Right lobe of liver (tissue), 4 donors: ENCODE measurements around the gene HSPA1A.

ENCODE experiments used
- CTCF ChIP-seq, 4 donors: fragments of 200-600 bp in 3 of 4; fragments of 450-650 bp in 1 of 4; IDR thresholded peaks; one replicate each; pipeline versions ENCODE4 v1.5.1 to v1.8.0; 2016 to 2022; ENCODE audit warnings: antibody characterized with exemption in 4 of 4, mild to moderate bottlenecking in 2 of 4
- POLR2A ChIP-seq: fragments of 450-650 bp; IDR thresholded peaks from one replicate; pipeline ENCODE4 v1.6.1; 2017; ENCODE audit warnings: antibody characterized with exemption, mild to moderate bottlenecking
- donor health status: DM: no; HTN: no; CAD: no.
- donor health status: DM: no; HTN: no; CAD: no.
- donor health status: DM: no; HTN: yes; CAD: no.

GRCh38 chr6:31799781-31800180, 15.6 kb upstream of the HSPA1A start:
- TF ChIP-seq POLR2A (no peak), CTCF (IDR thresholded peaks at IDR 0.05) (no peak)
